ENCODE results near the gene DUS1L.

Gene DUS1L

GRCh38 chr17:82049521-82049971 is 16.1 kb downstream of the DUS1L start:
- Histone ChIP-seq H3K4me1 (ENCODE audit: control insufficient read depth, insufficient read depth, low read length) (peaks cover 18% of the 10 kb centered on the region), H3K4me3 (ENCODE audit: low read length) (no peak overlapping the region), H3K36me3 (ENCODE audit: control insufficient read depth, insufficient read depth, low read length, severe bottlenecking) (peaks cover 28% of the 10 kb centered on the region), H3K27me3 (replicated peaks; ENCODE audit: control insufficient read depth, insufficient read depth, low read length) (no peaks in the 10 kb centered on the region), H3K9me3 (ENCODE audit: control insufficient read depth, low read length) (no peaks in the 10 kb centered on the region), H3K9ac (ENCODE audit: low read length) (no peak overlapping the region)
- DNase-seq (ENCODE audit: low read depth), result no peak

- no peaks in the 10 kb centered on the region for H3K27me3 ChIP-seq (replicated peaks; ENCODE audit: control insufficient read depth, insufficient read depth, low read length)
- peaks cover 23% of the 10 kb centered on the region for H3K36me3 ChIP-seq (ENCODE audit: control insufficient read depth, insufficient read depth, low read length, severe bottlenecking)
- no peak overlapping the region for H3K4me3 ChIP-seq (ENCODE audit: low read length)
- no peak overlapping the region for H3K9ac ChIP-seq (ENCODE audit: low read length)
- no peak for DNase-seq (ENCODE audit: low read depth)
- no peaks in the 10 kb centered on the region for H3K9me3 ChIP-seq (ENCODE audit: control insufficient read depth, low read length)
- peaks cover 18% of the 10 kb centered on the region for H3K4me1 ChIP-seq (ENCODE audit: control insufficient read depth, insufficient read depth, low read length)
These were observed 16.5 kb downstream of the DUS1L start for GRCh38 chr17:82049106-82049505.

GRCh38 chr17:82048571-82048971 is 17.0 kb downstream of the DUS1L start:
- H3K9ac ChIP-seq (ENCODE audit: low read length), result no peak overlapping the region

GRCh38 chr17:82047914-82048570 is 17.6 kb downstream of the DUS1L start:
- DNase-seq (ENCODE audit: low read depth), result no peak
- Histone ChIP-seq H3K27me3 (replicated peaks; ENCODE audit: control insufficient read depth, insufficient read depth, low read length) (no peaks in the 10 kb centered on the region), H3K36me3 (ENCODE audit: control insufficient read depth, insufficient read depth, low read length, severe bottlenecking) (peaks cover 20% of the 10 kb centered on the region)

More at GRCh38 chr17:82048571-82048971, 17.0 kb downstream of the DUS1L start:
- Histone ChIP-seq H3K27me3 (replicated peaks; ENCODE audit: control insufficient read depth, insufficient read depth, low read length) (no peaks in the 10 kb centered on the region), H3K4me3 (ENCODE audit: low read length) (no peak overlapping the region), H3K36me3 (ENCODE audit: control insufficient read depth, insufficient read depth, low read length, severe bottlenecking) (peaks cover 20% of the 10 kb centered on the region), H3K9me3 (ENCODE audit: control insufficient read depth, low read length) (no peaks in the 10 kb centered on the region), H3K4me1 (ENCODE audit: control insufficient read depth, insufficient read depth, low read length) (peaks cover 18% of the 10 kb centered on the region)
- no peak for DNase-seq (ENCODE audit: low read depth)

GRCh38 chr17:82047379-82047778 is 18.2 kb downstream of the DUS1L start:
- Histone ChIP-seq H3K27me3 (replicated peaks; ENCODE audit: control insufficient read depth, insufficient read depth, low read length) (no peaks in the 10 kb centered on the region), H3K36me3 (ENCODE audit: control insufficient read depth, insufficient read depth, low read length, severe bottlenecking) (peaks cover 20% of the 10 kb centered on the region), H3K4me1 (ENCODE audit: control insufficient read depth, insufficient read depth, low read length) (peaks cover 9% of the 10 kb centered on the region), H3K9ac (ENCODE audit: low read length) (no peak overlapping the region), H3K4me3 (ENCODE audit: low read length) (no peak overlapping the region), H3K9me3 (ENCODE audit: control insufficient read depth, low read length) (no peaks in the 10 kb centered on the region)
- no peak for DNase-seq (ENCODE audit: low read depth)

More at GRCh38 chr17:82047914-82048570, 17.6 kb downstream of the DUS1L start:
- H3K4me1 ChIP-seq (ENCODE audit: control insufficient read depth, insufficient read depth, low read length), result peaks cover 13% of the 10 kb centered on the region
- no peaks in the 10 kb centered on the region for H3K9me3 ChIP-seq (ENCODE audit: control insufficient read depth, low read length)
- H3K9ac ChIP-seq (ENCODE audit: low read length), result no peak overlapping the region
- H3K4me3 ChIP-seq (ENCODE audit: low read length), result no peak overlapping the region

GRCh38 chr17:82046903-82047302 is 18.7 kb downstream of the DUS1L start:
- H3K4me3 ChIP-seq (ENCODE audit: low read length), result no peak overlapping the region
- DNase-seq (ENCODE audit: low read depth), result no peak
- H3K9ac ChIP-seq (ENCODE audit: low read length), result no peak overlapping the region
- no peaks in the 10 kb centered on the region for H3K9me3 ChIP-seq (ENCODE audit: control insufficient read depth, low read length)
- H3K27me3 ChIP-seq (replicated peaks; ENCODE audit: control insufficient read depth, insufficient read depth, low read length), result no peaks in the 10 kb centered on the region
- H3K4me1 ChIP-seq (ENCODE audit: control insufficient read depth, insufficient read depth, low read length), result peaks cover 9% of the 10 kb centered on the region
- H3K36me3 ChIP-seq (ENCODE audit: control insufficient read depth, insufficient read depth, low read length, severe bottlenecking), result peaks cover 20% of the 10 kb centered on the region

- H3K27me3 ChIP-seq (replicated peaks; ENCODE audit: control insufficient read depth, insufficient read depth, low read length), result no peaks in the 10 kb centered on the region
- peaks cover 20% of the 10 kb centered on the region for H3K36me3 ChIP-seq (ENCODE audit: control insufficient read depth, insufficient read depth, low read length, severe bottlenecking)
- no peak for DNase-seq (ENCODE audit: low read depth)
- no peak overlapping the region for H3K4me3 ChIP-seq (ENCODE audit: low read length)
- peaks cover 9% of the 10 kb centered on the region for H3K4me1 ChIP-seq (ENCODE audit: control insufficient read depth, insufficient read depth, low read length)
- no peak overlapping the region for H3K9ac ChIP-seq (ENCODE audit: low read length)
- no peaks in the 10 kb centered on the region for H3K9me3 ChIP-seq (ENCODE audit: control insufficient read depth, low read length)
These were observed 19.6 kb downstream of the DUS1L start for GRCh38 chr17:82045936-82046484.

GRCh38 chr17:82043507-82043906 is 22.1 kb downstream of the DUS1L start:
- H3K9me3 ChIP-seq (ENCODE audit: control insufficient read depth, low read length), result no peaks in the 10 kb centered on the region
- H3K4me3 ChIP-seq (ENCODE audit: low read length), result no peak overlapping the region

GRCh38 chr17:82042649-82043048 is 23.0 kb downstream of the DUS1L start:
- no peak overlapping the region for H3K4me3 ChIP-seq (ENCODE audit: low read length)
- no peaks in the 10 kb centered on the region for H3K4me1 ChIP-seq (ENCODE audit: control insufficient read depth, insufficient read depth, low read length)
- peaks cover 12% of the 10 kb centered on the region for H3K36me3 ChIP-seq (ENCODE audit: control insufficient read depth, insufficient read depth, low read length, severe bottlenecking)
- no peak for DNase-seq (ENCODE audit: low read depth)
- H3K9me3 ChIP-seq (ENCODE audit: control insufficient read depth, low read length), result no peaks in the 10 kb centered on the region
- H3K9ac ChIP-seq (ENCODE audit: low read length), result no peak overlapping the region
- no peaks in the 10 kb centered on the region for H3K27me3 ChIP-seq (replicated peaks; ENCODE audit: control insufficient read depth, insufficient read depth, low read length)

More at GRCh38 chr17:82043507-82043906, 22.1 kb downstream of the DUS1L start:
- peaks cover 15% of the 10 kb centered on the region for H3K36me3 ChIP-seq (ENCODE audit: control insufficient read depth, insufficient read depth, low read length, severe bottlenecking)
- no peaks in the 10 kb centered on the region for H3K27me3 ChIP-seq (replicated peaks; ENCODE audit: control insufficient read depth, insufficient read depth, low read length)
- H3K9ac ChIP-seq (ENCODE audit: low read length), result no peak overlapping the region
- DNase-seq (ENCODE audit: low read depth), result no peak
- H3K4me1 ChIP-seq (ENCODE audit: control insufficient read depth, insufficient read depth, low read length), result no peaks in the 10 kb centered on the region

GRCh38 chr17:82041144-82041814 is 24.3 kb downstream of the DUS1L start:
- Histone ChIP-seq H3K4me1 (ENCODE audit: control insufficient read depth, insufficient read depth, low read length) (peaks cover 3% of the 10 kb centered on the region), H3K9me3 (ENCODE audit: control insufficient read depth, low read length) (no peaks in the 10 kb centered on the region), H3K27me3 (replicated peaks; ENCODE audit: control insufficient read depth, insufficient read depth, low read length) (no peaks in the 10 kb centered on the region), H3K36me3 (ENCODE audit: control insufficient read depth, insufficient read depth, low read length, severe bottlenecking) (no peaks in the 10 kb centered on the region), H3K4me3 (ENCODE audit: low read length) (no peak overlapping the region), H3K9ac (ENCODE audit: low read length) (no peak overlapping the region)
- no peak for DNase-seq (ENCODE audit: low read depth)

- Histone ChIP-seq H3K9me3 (ENCODE audit: control insufficient read depth, low read length) (no peaks in the 10 kb centered on the region), H3K36me3 (ENCODE audit: control insufficient read depth, insufficient read depth, low read length, severe bottlenecking) (no peaks in the 10 kb centered on the region), H3K4me1 (ENCODE audit: control insufficient read depth, insufficient read depth, low read length) (peaks cover 8% of the 10 kb centered on the region), H3K4me3 (ENCODE audit: low read length) (no peak overlapping the region), H3K9ac (ENCODE audit: low read length) (no peak overlapping the region), H3K27me3 (replicated peaks; ENCODE audit: control insufficient read depth, insufficient read depth, low read length) (no peaks in the 10 kb centered on the region)
- no peak for DNase-seq (ENCODE audit: low read depth)
These were observed 25.8 kb downstream of the DUS1L start for GRCh38 chr17:82039695-82040299.

Measured in adipocyte (in vitro differentiated cells).